Breast epithelium (tissue), 3 donors: ENCODE data around the gene ROBO2.

Source experiments
- CTCF ChIP-seq, 3 donors: fragments of 450-650 bp; IDR thresholded peaks; one replicate each; pipeline ENCODE4 v1.5.1; 2016 to 2017; ENCODE audit warnings: antibody characterized with exemption in 3 of 3, mild to moderate bottlenecking in 3 of 3, moderate library complexity in 3 of 3
- POLR2A ChIP-seq: fragments of 450-650 bp; IDR thresholded peaks from one replicate; pipeline ENCODE4 v1.6.1; 2016; ENCODE audit warnings: antibody characterized with exemption, mild to moderate bottlenecking, moderate library complexity
- POLR2AphosphoS5 ChIP-seq, 3 donors: sonication (generic); formaldehyde crosslinking; IDR thresholded peaks; one replicate each; pipeline ENCODE4 v1.6.1; 2017; ENCODE audit warnings: antibody characterized with exemption in 3 of 3

GRCh38 chr3:77079988-77080610, 40.2 kb downstream of the ROBO2 start:
- TF ChIP-seq CTCF (IDR thresholded peaks at IDR 0.05) (no peak), POLR2A (no peak), POLR2AphosphoS5 (IDR thresholded peaks at IDR 0.05) (no peak)
